ENCODE results near the gene TECPR2. TPM values are rescaled to one million over a fixed set of nuclear protein-coding genes. Genes with fewer than 3 reads are reported as not detected.

The TECPR2 gene
- total RNA-seq, 1 donor from 2014 or later, result 5.1 TPM

DNA sequence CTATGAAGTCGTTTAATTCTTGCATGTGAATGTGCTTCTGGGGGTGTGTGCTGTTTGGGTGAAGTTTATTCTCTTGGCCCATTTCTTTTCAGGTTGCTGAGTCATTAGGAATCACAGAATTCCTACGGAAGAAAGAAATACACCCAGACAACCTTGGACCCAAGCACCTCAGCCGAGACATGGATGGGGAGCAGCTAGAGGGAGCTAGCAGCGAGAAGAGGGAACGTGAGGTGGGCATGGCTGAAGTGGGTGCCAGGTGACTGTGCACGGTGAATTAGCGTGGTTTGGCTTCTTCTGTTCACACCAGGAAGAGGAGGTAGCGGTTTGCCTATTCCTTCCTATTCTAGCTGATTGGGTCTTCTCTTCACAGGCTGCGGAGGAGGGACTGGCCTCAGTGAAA lies 24.0 kb upstream of the TECPR2 start:
- TF ChIP-seq, protein P1, sequence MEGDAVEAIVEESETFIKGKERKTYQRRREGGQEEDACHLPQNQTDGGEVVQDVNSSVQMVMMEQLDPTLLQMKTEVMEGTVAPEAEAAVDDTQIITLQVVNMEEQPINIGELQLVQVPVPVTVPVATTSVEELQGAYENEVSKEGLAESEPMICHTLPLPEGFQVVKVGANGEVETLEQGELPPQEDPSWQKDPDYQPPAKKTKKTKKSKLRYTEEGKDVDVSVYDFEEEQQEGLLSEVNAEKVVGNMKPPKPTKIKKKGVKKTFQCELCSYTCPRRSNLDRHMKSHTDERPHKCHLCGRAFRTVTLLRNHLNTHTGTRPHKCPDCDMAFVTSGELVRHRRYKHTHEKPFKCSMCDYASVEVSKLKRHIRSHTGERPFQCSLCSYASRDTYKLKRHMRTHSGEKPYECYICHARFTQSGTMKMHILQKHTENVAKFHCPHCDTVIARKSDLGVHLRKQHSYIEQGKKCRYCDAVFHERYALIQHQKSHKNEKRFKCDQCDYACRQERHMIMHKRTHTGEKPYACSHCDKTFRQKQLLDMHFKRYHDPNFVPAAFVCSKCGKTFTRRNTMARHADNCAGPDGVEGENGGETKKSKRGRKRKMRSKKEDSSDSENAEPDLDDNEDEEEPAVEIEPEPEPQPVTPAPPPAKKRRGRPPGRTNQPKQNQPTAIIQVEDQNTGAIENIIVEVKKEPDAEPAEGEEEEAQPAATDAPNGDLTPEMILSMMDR (conservative IDR thresholded peaks at IDR 0.05; ENCODE audit: low read depth, low read length), result no peak
- no peak for DNase-seq (ENCODE audit: low read depth)
- H3K4me3 ChIP-seq (ENCODE audit: low read depth, low read length), result no peak overlapping the region

DNA sequence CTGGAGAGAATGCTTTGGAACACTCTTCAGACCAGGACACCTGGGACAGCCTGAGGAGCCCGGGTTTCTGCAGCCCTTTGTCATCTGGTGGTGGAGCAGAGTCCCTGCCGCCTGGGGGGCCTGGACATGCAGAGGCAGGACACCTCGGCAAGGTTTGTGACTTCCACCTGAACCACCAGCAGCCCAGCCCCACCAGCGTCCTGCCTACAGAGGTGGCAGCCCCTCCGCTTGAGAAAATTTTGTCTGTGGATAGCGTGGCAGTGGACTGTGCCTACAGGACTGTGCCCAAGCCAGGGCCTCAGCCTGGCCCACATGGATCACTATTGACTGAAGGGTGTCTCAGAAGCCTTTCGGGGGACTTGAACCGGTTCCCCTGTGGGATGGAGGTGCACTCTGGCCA lies 21.2 kb upstream of the TECPR2 start:
- TF ChIP-seq, protein P1 (conservative IDR thresholded peaks at IDR 0.05; ENCODE audit: low read depth, low read length), result no peak
- DNase-seq (ENCODE audit: low read depth), result no peak
- H3K4me3 ChIP-seq (ENCODE audit: low read depth, low read length), result no peak overlapping the region

DNA sequence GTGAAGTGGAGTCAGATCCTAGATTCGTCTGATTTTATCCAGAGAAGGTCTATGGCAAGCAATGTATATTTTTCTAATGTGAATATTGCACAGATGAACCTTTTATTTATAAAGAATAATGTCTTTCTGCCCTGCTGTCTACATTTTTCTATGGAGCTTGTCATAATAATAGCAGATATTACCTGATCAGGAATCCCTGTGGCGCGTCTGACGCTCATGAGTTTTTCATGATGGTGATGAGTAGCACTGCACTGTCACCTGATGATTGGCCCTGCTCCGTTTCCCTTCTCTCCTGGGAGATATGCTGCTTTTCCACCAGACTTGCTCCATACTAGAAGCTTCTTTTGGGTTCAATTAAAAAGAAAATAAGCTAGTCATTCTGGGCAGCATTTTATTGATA lies 20.5 kb upstream of the TECPR2 start:
- no peak for DNase-seq (ENCODE audit: low read depth)
- TF ChIP-seq, protein P1 (conservative IDR thresholded peaks at IDR 0.05; ENCODE audit: low read depth, low read length), result no peak
- no peak overlapping the region for H3K4me3 ChIP-seq (ENCODE audit: low read depth, low read length)

DNA sequence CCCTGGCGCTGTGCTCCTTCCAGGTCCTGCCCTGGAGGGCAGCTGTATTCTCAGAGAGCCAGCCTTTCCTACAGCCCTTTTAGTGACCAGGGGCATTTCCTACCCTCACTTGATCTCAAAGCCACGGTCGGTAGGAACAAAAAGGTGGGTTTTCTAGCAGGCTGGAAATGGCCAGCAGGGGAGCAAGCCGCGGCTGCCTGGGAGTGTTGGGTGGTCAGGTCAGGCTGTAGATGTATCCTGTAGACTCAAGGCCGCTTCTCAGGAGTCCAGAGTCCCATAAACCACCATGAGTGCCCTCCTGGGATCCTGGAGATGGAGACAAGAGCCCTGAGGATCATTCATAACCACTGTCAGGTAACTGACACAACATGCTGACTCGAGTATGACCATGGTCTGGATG lies 18.7 kb upstream of the TECPR2 start:
- no peak overlapping the region for H3K4me3 ChIP-seq (ENCODE audit: low read depth, low read length)
- no peak for DNase-seq (ENCODE audit: low read depth)
- TF ChIP-seq, protein P1 (conservative IDR thresholded peaks at IDR 0.05; ENCODE audit: low read depth, low read length), result no peak

DNA sequence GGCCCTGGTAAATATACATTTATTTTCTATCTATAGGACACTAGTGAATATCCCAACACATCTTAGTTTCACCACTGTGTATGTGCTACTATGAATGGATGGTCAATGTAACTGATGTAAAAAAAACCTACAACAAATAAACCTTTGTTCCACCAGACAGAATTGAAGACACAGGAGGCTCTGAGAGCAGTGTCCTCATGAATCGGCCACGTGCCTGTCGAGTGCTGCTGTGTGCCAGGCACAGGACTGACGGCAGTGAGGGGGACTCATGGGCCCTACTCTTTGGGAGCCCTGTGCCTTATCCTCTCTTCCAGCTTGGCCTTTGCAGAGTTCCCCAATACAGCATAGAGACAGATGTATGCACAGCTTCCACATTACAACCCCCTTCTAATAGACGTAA lies 18.3 kb upstream of the TECPR2 start:
- no peak for DNase-seq (ENCODE audit: low read depth)
- H3K4me3 ChIP-seq (ENCODE audit: low read depth, low read length), result no peak overlapping the region
- TF ChIP-seq, protein P1 (conservative IDR thresholded peaks at IDR 0.05; ENCODE audit: low read depth, low read length), result no peak

DNA sequence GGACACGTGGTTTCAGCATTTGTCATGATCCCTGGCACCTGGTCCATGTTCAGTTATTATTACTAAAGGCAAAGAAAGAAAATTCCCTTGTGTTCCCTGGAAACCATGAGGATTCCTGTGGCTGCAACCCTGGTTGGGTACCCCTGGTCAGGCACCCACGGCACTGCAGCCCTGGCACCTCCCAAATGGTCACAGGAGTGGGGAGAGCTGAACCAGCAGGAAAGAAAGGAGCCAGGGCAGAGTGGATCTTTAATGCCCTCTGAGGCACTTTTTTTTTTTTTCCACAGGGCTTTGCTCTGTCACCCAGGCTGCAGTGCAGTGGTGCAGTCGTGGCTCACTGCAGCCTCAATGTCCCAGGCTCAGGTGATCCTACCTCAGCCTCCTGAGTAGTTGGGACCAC lies 17.5 kb upstream of the TECPR2 start:
- H3K4me3 ChIP-seq (ENCODE audit: low read depth, low read length), result no peak overlapping the region
- no peak for DNase-seq (ENCODE audit: low read depth)
- TF ChIP-seq, protein P1 (conservative IDR thresholded peaks at IDR 0.05; ENCODE audit: low read depth, low read length), result no peak

DNA sequence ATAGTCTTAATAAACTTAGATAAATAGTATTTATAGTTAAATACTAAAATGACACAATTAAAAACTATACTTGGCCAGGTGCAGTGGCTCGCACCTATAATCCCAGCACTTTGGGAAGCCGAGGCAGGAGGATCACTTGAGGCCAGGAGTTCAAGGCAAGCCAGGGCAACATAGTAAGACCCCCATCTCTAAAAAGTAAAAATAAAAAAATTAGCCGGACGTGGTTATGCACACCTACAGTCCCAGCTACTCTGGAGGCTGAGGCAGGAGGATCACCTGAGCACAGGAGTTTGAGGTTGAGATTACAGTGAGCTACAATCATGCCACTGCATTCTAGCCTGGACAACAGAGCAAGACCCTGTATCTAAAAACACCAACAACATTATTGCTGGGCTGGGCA lies 16.1 kb upstream of the TECPR2 start:
- no peak overlapping the region for H3K4me3 ChIP-seq (ENCODE audit: low read depth, low read length)
- TF ChIP-seq, protein P1 (conservative IDR thresholded peaks at IDR 0.05; ENCODE audit: low read depth, low read length), result no peak
- DNase-seq (ENCODE audit: low read depth), result no peak

All from epithelial cell of proximal tubule (primary cell).